ENCODE measurements around the gene SIPA1L3. TPM values are rescaled to one million over a fixed set of nuclear protein-coding genes. Genes with fewer than 3 reads are reported as not detected.
"Not testable (repeated sequence)": the region's sequence is repeated elsewhere in the genome, so short reads cannot be mapped to it uniquely, and the experiment has no call there.

The SIPA1L3 gene
- total and polyA plus RNA-seq, 2 experiments from 2014 or later: 15.7 to 54.1 TPM

- TF ChIP-seq, protein P1, sequence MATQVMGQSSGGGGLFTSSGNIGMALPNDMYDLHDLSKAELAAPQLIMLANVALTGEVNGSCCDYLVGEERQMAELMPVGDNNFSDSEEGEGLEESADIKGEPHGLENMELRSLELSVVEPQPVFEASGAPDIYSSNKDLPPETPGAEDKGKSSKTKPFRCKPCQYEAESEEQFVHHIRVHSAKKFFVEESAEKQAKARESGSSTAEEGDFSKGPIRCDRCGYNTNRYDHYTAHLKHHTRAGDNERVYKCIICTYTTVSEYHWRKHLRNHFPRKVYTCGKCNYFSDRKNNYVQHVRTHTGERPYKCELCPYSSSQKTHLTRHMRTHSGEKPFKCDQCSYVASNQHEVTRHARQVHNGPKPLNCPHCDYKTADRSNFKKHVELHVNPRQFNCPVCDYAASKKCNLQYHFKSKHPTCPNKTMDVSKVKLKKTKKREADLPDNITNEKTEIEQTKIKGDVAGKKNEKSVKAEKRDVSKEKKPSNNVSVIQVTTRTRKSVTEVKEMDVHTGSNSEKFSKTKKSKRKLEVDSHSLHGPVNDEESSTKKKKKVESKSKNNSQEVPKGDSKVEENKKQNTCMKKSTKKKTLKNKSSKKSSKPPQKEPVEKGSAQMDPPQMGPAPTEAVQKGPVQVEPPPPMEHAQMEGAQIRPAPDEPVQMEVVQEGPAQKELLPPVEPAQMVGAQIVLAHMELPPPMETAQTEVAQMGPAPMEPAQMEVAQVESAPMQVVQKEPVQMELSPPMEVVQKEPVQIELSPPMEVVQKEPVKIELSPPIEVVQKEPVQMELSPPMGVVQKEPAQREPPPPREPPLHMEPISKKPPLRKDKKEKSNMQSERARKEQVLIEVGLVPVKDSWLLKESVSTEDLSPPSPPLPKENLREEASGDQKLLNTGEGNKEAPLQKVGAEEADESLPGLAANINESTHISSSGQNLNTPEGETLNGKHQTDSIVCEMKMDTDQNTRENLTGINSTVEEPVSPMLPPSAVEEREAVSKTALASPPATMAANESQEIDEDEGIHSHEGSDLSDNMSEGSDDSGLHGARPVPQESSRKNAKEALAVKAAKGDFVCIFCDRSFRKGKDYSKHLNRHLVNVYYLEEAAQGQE (IDR thresholded peaks at IDR 0.05; ENCODE audit: unreplicated experiment): no peak
- TF ChIP-seq POLR2AphosphoS5 (IDR thresholded peaks at IDR 0.05; ENCODE audit: low read depth) (no peak), CREB1 (CRISPR knock-in tag; IDR thresholded peaks at IDR 0.05; ENCODE audit: low read depth) (no peak)
- TF ChIP-seq, protein P2, sequence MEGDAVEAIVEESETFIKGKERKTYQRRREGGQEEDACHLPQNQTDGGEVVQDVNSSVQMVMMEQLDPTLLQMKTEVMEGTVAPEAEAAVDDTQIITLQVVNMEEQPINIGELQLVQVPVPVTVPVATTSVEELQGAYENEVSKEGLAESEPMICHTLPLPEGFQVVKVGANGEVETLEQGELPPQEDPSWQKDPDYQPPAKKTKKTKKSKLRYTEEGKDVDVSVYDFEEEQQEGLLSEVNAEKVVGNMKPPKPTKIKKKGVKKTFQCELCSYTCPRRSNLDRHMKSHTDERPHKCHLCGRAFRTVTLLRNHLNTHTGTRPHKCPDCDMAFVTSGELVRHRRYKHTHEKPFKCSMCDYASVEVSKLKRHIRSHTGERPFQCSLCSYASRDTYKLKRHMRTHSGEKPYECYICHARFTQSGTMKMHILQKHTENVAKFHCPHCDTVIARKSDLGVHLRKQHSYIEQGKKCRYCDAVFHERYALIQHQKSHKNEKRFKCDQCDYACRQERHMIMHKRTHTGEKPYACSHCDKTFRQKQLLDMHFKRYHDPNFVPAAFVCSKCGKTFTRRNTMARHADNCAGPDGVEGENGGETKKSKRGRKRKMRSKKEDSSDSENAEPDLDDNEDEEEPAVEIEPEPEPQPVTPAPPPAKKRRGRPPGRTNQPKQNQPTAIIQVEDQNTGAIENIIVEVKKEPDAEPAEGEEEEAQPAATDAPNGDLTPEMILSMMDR (conservative IDR thresholded peaks at IDR 0.05; ENCODE audit: low read depth in 2 of 2): no peak
Observed at GRCh38 chr19:38028913-38029510, 122.0 kb downstream of the SIPA1L3 start (continued).

DNA sequence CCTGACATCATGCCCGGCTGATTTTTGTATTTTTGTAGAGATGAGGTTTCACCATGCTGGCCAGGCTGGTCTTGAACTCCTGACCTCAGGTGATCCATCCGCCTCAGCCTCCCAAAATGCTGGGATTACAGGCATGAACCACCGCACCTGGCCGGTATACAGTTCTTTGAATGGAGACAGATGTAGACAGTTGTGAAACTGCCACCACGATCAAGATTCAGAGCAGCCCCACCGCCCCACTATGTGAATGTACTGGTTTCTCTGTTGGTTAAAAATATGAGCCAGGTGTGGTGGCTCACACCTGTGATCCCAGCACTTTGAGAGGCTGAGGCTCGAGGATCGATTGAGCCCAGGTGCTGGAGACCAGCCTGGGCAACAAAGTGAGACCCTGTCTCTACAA, 123.0 kb downstream of the SIPA1L3 start:
- H3K4me3 Mint-ChIP-seq; ATAC-seq; H3K36me3 ChIP-seq (ENCODE audit: insufficient read depth); H2AFZ ChIP-seq; H3K27ac ChIP-seq (ENCODE audit: low read depth); H3K9me3 Mint-ChIP-seq; H3K4me3 ChIP-seq; H3K4me2 ChIP-seq; H3F3A ChIP-seq (replicated peaks; ENCODE audit: low read depth); H3K9me2 ChIP-seq (ENCODE audit: insufficient read depth); H3K27ac Mint-ChIP-seq; H3K27me3 ChIP-seq (ENCODE audit: insufficient read depth); DNase-seq (ENCODE audit: low spot score): not testable (repeated sequence)
- Mint-ChIP-seq H3K36me3 (ENCODE audit: low read depth) (peaks cover 20% of the 10 kb centered on the region), H3K27me3 (ENCODE audit: insufficient read depth, low read depth, poor library complexity) (peaks cover 13% of the 10 kb centered on the region), H3K4me1 (peaks cover 28% of the 10 kb centered on the region)
- Histone ChIP-seq H4K20me1 (replicated peaks; ENCODE audit: insufficient read depth) (peaks cover 14% of the 10 kb centered on the region), H3K79me2 (replicated peaks; ENCODE audit: insufficient read depth) (peaks cover 25% of the 10 kb centered on the region), H3K4me1 (ENCODE audit: insufficient read depth) (peaks cover 16% of the 10 kb centered on the region)

DNA sequence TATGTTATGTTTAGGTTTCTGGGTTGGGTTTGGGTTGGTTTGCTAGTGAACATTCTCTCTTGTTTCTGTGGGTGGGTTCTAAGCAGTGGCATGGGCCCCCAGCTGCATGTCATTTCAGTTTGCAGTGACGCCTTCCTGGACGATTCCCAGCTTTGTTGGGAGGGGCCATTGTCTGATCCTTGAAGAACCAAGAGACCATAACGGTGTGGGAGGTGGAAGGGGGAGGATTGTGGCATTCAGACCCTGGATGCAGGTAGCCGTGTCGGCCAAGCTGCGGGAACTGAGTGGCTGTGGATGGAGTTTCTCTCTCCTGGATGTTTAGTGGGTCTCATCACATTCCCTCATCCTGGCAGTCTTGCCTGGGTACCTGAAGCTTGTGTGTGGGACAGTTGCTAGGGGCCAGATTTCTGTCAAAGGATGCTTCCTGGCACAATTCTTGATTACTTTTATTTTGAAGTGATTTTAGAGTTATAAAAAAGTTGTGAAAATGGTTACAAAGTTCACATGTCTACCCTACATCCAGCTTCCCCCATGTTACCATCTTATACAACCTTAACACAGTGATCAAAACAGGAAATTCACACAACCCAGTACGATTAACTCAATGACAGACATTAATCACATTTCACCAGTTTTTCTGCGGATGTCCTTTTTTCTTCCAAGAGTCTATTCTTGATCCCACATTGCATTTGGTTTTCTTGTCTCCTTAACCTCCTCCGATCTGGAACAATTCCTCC, 123.8 kb downstream of the SIPA1L3 start:
- Histone ChIP-seq H3F3A (replicated peaks; ENCODE audit: low read depth) (no peaks in the 10 kb centered on the region; the same call in 1 of the 2 replicates), H4K20me1 (replicated peaks; ENCODE audit: insufficient read depth) (peaks cover 10% of the 10 kb centered on the region), H3K4me1 (ENCODE audit: insufficient read depth) (peaks cover 14% of the 10 kb centered on the region), H3K27me3 (ENCODE audit: insufficient read depth) (no peaks in the 10 kb centered on the region), H3K27ac (ENCODE audit: low read depth) (peak overlapping the region; percentile 17; the same call in 1 of the 2 replicates), H3K9me2 (ENCODE audit: insufficient read depth) (no peaks in the 10 kb centered on the region), H3K79me2 (replicated peaks; ENCODE audit: insufficient read depth) (peaks cover 28% of the 10 kb centered on the region), H3K4me3 (no peak overlapping the region), H3K4me2 (no peak overlapping the region), H2AFZ (no peak overlapping the region), H3K36me3 (ENCODE audit: insufficient read depth) (no peaks in the 10 kb centered on the region; the same call in 1 of the 2 replicates)
- no peak overlapping the region for H3K27ac Mint-ChIP-seq
- H3K4me3 Mint-ChIP-seq: no peak overlapping the region
- ATAC-seq: no peak
- no peaks in the 10 kb centered on the region for H3K9me3 Mint-ChIP-seq
- peaks cover 20% of the 10 kb centered on the region for H3K36me3 Mint-ChIP-seq (ENCODE audit: low read depth)
- DNase-seq (ENCODE audit: low spot score): no peak
- peaks cover 14% of the 10 kb centered on the region for H3K27me3 Mint-ChIP-seq (ENCODE audit: insufficient read depth, low read depth, poor library complexity)
- H3K4me1 Mint-ChIP-seq: peaks cover 31% of the 10 kb centered on the region
- TF ChIP-seq CREB1 (CRISPR knock-in tag; IDR thresholded peaks at IDR 0.05; ENCODE audit: low read depth) (no peak), EZH2phosphoT487 (IDR thresholded peaks at IDR 0.05; ENCODE audit: unreplicated experiment) (no peak), NANOG (IDR thresholded peaks at IDR 0.05; ENCODE audit: borderline replicate concordance) (no peak), ZNF331 (CRISPR knock-in tag; IDR thresholded peaks at IDR 0.05; ENCODE audit: low read depth) (no peak), STAT1 (IDR thresholded peaks at IDR 0.05; ENCODE audit: unreplicated experiment) (no peak), POLR2AphosphoS5 (IDR thresholded peaks at IDR 0.05; ENCODE audit: low read depth) (no peak), ZNF114 (CRISPR knock-in tag; IDR thresholded peaks at IDR 0.05) (no peak), JUNB (IDR thresholded peaks at IDR 0.05; ENCODE audit: unreplicated experiment) (no peak)
- TF ChIP-seq, protein P2 (conservative IDR thresholded peaks at IDR 0.05; ENCODE audit: low read depth in 2 of 2): no peak

Measured in GM23338 (cell line).